NB4 (cell line): ENCODE measurements around the gene ZNF710.

Source experiments
- CTCF ChIP-seq: IDR thresholded peaks from one replicate; pipeline ENCODE4 v1.5.1; 2012; ENCODE audit warnings: low read depth, low read length
- MAX ChIP-seq: IDR thresholded peaks from 2 replicates; pipeline ENCODE4 v1.6.1; 2011; ENCODE audit warnings: low read depth, low read length

GRCh38 chr15:90124507-90124906, 123.4 kb downstream of the ZNF710 start:
- TF ChIP-seq CTCF (no peak), MAX (no peak)
